Measurements from ENCODE around the gene ATP1B2.
A peak's percentile ranks its signal among the peaks of the same experiment; 100 is the strongest.
"Not testable (repeated sequence)": the region's sequence is repeated elsewhere in the genome, so short reads cannot be mapped to it uniquely, and the experiment has no call there.

ATP1B2 gene

DNA sequence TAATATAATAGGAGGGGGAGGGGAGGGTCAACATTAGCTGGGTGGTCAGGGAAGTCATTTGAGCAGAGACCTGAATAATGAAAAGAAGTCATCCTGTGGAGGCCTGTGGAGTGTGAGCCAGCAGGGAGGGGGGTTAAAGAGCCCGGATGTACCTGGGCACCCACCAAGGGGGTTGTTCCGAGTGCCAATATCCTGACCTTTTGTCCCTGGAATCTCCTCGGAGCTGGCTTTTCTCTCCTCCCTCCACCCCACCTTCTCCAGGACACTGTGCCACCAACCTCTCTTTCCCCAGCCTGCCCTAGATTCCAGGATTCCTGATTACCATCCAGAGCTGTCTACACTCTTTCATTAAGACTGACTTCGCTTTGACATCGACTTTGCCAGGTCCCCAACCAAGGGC lies 14.6 kb upstream of the ATP1B2 start:
- DNase-seq: no peak

DNA sequence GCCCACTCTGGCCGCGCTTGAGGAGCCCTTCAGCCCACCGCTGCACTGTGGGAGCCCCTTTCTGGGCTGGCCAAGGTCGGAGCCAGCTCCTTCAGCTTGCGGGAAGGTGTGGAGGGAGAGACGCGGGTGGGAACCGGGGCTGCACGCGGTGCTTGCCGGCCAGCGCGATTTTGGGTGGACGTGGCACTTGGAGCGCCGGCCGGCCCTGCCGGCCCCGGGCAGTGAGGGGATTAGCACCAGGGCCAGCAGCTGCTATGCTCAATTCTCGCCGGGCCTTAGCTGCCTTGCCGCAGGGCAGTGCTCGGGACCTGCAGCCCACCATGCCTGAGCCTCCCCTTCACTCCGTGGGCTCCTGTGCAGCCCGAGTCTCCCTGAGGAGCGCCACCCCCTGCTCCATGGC lies 9.9 kb upstream of the ATP1B2 start:
- no peak for DNase-seq

DNA sequence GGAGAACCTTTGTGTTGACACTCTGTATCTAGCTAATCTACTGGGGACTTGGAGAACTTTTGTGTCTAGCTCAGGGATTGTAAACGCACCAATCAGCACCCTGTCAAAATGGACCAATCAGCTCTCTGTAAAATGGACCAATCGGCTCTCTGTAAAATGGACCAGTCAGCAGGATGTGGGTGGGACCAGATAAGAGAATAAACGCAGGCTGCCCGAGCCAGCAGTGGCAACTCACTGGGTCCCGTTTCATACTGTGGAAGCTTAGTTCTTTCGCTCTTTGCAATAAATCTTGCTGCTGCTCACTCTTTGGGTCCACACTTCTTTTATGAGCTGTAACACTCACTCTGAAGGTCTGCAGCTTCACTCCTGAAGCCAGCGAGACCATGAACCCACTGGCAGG lies 9.1 kb upstream of the ATP1B2 start:
- DNase-seq: not testable (repeated sequence)

DNA sequence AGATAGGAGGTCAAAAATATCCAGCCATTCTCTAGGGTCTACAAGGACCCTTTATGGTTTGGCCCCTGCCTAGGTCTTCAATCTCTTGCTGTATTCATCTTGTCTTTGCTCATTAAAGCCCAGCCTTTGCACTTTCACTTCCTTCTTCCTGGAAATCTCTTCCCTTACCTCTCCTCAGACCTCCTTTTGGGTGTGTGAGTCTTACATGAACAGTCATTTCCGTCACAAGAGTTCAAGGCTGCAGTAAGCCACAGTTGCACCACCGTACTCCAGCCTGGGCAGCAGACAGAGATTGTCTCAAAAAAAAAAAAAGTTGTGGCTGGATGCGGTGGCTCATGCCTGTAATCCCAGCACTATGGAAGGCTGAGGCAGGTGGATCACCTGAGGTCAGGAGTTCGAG lies 6.0 kb upstream of the ATP1B2 start:
- DNase-seq: no peak

DNA sequence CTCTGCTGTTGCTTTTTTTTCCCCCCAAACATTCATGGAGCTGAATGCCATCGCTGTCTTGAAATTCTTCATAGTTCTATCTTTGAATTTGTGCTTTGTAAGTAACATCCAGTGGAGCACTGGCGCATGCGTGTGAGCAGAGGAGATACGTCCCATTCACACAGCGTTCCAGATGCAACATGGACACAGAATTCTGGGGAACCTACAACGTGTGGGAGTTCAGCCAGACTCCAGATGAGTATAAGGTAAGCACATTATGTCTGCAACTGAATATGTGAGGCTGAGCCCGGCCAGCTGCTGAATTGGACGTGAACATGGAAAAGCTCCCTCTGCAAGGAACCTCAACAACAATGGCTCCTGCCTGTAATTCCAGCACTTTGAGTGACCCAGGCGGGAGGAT lies 4.3 kb upstream of the ATP1B2 start:
- no peak for DNase-seq

DNA sequence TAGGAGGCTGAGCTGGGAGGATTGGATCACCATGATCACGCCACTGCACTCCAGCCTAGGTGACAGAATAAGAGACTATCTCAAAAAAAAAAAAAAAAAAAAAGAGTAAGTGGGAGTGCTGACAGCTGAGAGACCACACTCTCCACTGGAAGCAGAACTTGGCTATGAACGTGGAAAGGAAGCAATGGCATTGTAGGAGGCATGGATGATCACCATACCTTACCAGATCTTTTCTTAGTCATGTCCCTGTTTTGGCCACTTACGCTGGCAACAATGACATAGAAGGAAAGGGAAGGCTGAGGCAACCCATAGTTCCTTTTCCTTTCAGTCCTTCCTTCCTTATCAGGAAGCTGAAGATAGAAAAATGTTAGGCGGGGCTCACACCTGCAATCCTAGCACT lies 3.7 kb upstream of the ATP1B2 start:
- DNase-seq: no peak

DNA sequence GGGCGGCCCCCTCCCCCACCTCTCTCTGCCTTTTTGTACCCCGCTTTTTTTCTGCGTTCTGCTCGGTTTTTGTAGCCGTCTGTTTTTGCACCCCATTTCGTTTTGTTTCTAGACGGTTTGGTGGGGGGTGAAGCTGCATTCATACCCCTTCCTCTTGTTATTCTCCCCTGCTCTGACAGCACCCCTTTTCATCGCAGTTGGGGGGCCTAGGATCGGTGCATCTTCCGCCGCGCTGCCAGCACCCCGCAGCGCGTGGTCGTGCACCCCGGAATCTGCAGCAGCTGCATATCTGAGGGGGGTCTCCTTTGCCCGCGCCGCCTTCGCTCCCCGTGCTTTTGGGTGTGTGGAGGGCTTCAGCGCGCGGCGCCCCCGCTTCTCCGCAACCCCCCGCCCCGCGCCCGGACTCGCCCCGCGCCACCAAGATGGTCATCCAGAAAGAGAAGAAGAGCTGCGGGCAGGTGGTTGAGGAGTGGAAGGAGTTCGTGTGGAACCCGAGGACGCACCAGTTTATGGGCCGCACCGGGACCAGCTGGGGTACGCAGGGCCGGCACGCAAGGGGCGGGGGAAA lies 455 bp downstream of the ATP1B2 start:
- DNase-seq: no peak

DNA sequence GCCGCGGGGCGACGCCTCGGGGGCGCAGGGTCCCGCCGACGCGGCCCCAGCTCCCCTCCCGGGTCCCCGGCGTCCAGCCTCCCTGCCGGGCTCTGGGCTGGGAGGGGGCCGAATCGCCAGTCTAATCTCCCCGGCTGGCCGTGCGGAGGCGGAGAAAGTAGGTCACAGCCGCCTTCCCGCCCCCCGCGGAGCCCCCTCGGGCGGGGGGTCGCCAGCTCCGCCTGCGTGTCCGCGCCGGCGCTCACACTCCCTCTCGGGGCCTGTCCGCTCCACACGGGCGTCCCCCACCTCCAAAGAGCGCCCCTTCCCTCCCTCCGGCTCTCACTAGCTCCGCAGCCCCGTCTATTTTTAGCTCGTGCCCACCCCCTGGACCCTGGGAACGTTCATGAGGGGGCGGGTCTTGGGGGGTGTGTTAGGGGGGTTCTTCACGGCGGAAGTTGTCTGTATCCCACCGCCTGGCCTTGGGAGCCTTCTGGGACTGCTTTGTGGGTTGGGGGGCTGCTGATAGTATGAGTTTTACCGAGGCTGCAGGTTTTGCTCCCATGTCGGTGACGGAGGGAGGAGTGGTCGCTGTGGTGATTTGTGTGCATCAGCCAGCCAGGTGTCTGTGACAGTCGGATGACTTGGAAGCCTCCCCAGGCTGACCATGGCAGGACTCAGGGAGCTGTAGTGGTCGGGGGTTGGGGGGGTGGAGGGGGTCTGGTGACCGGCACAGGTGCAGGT lies 1.1 kb downstream of the ATP1B2 start:
- DNase-seq: no peak

DNA sequence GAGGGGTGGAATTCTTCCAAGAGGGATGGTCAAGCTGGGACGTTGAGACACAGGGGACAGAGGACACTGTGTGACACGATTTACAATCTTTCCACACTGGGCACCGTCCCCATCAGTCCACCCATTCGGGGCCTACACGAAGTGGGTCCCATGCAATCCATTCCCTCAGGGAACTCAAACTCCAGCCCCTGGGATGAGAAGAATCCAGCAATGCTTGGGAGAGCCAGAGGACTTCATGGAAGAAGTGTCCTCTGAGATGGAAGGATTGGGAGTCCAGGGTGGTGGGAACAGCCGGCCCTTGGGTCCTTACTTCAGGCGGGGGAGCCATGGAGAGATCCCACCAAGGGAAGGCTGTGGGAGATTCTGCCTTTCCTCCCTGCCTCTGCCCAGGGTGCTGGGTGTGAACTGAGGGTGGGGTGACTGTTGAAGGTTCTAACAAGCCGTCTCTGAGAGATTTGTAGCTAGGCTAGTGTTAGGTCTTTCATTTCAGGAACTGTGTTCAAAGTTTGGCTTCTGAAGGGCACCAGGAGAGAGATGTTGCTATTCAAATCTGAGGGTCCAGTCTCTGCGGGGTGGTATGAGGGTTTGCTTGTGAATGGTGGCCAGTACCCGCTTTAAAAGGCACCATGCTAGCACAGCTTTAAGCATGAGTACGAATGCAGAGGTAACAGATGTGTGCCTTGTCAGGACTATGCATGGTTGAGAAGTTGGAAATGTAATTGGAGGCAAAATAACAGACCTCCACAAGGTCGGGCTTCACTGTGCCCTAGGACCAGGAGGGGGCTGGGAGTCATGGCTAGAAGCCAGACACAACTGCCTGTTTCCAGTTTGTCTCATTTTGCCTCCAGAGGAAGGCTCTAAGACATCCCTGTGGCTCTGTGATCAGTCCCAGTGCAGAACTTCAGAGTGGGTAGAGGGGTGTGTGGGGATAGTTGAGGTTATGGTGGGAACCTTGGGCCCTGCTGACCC lies 1.9 kb downstream of the ATP1B2 start:
- no peak for DNase-seq

DNA sequence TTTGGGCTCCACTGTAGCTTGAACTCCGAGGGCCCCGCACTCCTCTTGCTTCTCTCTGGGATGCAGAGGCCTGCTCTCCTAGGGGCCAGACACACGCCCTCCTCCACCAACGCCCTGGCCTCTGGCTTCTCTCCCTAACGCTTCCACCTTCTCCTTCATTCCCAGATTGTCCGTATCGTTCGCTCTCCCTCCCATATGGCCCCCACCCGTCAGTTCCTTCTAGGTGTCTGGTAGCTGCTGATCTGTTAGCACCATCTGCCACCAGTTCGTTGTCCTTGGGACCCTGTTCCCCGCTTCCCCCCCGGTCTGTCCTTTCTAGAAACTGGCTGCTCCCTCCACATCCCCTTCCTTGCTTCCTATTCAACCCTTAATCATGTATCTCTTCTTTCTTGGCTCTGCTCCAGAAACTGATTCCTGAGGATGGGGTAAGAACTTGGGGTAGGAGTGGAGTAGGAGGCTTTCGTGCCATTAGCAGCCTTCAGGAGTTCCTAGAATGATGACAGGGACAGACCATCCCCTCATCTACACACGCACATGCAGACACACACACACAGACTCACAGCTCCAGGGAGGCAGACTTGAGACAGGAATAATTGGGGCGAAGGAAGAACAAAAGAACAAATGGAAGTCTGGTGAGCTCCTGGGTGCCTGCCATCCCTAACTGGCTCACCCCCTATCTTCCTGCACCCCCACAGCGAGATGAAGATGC lies 4.3 kb downstream of the ATP1B2 start:
- DNase-seq: no peak

DNA sequence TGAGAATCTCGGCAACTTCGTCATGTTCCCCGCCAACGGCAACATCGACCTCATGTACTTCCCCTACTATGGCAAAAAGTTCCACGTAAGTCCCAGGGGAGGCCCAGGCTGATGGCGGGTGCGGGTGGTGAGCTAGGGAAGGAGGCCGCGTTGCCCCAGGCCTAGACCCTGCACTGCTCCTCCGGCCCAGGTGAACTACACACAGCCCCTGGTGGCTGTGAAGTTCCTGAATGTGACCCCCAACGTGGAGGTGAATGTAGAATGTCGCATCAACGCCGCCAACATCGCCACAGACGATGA lies 4.8 kb downstream of the ATP1B2 start:
- no peak for DNase-seq

DNA sequence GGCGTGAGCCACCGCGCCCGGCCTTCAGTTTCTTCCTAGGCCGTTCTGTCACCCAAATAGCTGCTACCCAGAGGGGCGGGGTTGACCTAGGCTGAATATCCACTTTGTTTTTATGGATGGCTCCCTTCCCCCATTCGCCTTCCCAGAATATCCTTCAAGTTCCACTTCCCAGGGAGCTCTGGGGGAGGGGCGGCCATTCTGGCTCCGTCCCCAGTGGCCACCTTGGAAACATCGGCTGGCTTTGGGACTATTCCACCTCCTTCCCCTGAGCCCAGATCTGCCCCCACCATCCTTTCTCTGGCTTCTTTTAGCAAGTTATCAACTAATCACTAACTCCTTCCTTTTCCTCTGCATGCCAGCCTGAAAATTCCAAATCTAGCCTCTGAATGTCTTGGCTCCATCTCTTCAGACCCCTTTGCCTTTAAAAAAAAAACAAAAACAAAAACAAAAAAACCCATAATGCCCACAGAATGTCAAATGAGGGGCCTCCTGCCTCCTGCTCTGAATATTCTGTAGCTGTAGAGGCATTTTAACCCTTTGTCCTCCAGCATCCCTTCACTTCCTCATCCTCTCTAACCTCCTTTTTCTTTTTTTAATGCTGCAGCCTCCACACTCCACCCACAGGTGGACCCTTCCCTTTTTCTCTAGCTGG lies 6.4 kb downstream of the ATP1B2 start:
- no peak for DNase-seq

DNA sequence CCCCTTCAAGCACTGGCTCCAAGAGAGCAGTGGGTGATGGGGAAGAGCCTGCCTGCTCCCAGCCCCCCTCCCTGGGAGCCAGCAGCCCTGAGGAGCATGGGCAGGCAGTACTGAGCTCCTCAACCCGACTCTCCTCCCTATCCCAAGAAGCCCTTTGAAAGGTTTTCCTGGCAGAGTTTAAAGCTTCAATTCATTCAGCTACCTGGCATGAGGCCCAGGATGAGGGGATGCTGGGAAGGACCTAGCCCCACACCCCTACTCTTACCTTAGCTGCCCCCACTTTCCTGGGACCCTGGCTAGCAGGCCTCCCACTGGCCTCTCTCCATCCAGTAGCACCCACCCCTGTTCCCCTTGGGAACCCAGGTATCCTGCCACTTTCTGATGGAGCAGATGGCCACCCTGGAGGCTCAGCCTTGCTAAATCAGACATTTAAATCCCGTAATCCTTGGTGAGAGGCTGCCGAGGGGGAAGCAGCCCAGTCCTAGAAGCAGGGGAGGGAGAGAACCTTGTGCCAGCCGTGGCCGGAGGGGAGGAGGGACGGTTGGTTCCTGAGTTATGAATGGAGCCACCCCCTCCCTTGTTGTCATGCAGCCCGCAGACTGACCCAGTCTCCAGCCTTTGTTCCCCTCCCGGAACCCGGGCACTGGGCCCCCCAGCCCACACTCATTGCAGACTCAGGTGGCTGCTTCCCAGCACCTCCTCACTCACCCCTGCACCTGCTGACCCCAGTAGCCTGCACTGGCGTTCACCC lies 17.1 kb downstream of the ATP1B2 start:
- DNase-seq: no peak

DNA sequence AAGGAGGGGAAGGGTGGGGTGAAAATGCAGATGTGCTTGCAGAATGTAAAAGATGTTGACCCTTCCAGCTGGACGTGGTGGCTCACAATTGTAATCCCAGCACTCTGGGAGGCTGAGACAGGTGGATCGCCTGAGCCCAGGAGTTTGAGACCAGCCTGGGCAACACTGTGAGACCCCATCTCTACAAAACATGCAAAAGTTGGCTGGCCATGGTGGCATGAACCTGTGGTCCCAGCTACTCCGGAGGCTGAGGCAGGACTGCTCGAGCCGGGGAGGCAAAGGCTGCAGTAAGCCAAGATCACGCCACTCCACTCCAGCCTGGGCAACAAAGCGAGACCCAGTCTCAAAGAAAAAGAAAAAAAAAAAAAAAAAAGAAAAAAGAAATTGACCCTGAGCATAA lies 17.8 kb downstream of the ATP1B2 start:
- no peak for DNase-seq

DNA sequence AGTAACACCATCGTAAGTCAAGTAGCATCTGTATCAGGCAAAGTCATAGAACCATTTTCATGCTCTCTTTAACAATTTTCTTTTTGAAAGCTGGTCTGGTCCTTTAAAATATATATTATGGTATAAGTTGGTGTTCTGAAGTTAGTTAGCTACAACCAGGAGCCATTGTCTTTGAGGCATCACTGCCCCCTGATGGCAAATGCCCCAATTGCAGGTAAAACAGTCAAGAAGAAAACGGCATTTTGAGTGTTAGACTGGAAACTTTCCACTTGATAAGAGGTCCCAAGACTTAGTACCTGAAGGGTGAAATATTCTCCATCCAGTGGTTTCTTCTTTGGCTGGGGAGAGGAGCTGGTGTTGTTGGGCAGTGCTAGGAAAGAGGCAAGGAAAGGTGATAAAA lies 22.5 kb downstream of the ATP1B2 start:
- no peak for DNase-seq

DNA sequence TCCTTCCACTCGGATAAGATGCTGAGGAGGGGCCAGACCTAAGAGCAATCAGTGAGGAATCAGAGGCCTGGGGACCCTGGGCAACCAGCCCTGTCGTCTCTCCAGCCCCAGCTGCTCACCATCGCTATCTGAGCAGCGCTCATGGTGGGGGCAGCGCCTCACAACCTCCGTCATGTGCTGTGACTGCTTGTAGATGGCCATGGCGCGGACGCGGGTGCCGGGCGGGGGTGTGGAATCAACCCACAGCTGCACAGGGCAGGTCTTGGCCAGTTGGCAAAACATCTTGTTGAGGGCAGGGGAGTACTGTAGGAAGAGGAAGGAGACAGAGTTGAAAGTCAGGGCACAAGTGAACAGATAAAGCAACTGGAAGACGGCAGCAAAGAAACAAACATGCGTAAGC lies 24.2 kb downstream of the ATP1B2 start:
- no peak for DNase-seq

DNA sequence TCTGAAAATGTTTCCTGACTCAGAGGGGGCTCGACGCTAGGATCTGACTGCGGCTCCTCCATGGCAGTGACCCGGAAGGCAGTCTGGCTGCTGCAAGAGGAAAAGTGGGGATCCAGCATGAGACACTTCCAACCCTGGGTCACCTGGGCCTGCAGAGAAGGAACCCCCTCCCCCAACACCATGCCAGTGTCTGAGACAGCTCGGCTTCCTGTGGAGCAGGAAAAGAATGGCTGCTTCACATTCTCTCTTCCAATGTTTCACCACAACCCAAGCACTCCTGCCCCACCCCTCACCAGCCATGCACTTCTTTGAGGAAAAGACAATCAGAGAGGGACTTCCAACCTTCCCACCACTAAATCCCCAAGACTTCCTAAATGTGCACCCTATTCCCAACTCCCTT lies 25.8 kb downstream of the ATP1B2 start:
- DNase-seq: no peak

DNA sequence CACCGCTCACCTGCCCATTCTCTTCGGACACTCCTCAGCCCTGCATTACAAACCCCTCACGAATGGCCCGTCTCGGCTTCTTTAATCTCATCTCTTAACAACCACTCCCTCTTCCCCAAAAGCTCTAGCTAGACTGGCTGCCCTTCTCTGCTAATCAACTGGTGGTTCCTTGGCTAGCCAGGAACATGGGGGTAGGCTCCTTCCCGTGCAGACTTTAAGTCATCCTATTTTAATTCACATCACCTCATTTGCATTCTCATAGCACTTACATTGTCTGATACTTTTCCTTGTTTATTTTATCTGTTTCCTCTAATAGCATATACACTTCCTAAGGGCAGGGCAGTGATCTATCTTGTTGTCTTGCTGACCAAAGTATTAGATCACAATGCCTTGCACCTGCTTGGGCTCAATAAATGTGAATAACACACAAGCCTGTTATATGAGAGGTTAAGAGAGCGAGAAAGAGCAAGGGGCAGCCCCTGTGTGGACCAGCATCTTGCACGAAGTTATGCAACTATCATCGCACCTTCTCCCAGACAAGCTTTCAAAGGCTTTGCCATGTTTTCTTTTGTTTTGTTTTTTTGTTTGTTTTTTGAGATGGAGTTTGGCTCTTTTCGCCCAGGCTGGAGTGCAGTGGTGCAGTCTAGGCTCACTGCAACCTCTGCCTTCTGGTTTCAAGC lies 26.8 kb downstream of the ATP1B2 start:
- no peak for DNase-seq

DNA sequence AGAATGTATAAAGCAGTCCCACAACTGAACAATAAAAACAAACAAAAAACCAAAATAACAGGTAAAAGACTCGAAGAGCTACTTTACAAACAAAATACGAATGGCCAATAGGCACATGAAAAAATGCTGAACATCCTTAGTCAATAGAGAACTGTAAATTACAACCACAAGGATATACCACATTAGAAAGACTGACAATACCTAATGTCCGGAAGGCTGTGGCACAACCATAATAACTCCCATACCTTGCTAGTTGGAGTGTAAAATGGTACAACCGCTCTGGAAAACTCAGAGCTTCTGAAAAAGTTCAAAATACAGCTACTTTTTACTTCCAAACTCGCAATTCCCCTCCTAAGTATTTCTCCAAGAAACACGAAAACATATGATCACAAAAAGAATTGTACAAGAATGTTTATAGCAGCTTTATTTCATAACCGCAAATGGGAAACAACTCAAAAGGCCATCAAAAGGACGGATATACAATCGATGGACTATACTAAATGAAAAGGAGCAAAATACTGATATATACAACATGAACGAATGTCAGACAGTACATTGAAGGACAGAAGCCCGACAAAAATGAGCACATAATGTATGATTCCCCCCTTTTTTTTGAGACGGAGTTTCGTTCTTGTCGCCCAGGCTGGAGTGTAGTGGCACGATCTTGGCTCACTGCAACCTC lies 34.3 kb downstream of the ATP1B2 start:
- no peak for DNase-seq

DNA sequence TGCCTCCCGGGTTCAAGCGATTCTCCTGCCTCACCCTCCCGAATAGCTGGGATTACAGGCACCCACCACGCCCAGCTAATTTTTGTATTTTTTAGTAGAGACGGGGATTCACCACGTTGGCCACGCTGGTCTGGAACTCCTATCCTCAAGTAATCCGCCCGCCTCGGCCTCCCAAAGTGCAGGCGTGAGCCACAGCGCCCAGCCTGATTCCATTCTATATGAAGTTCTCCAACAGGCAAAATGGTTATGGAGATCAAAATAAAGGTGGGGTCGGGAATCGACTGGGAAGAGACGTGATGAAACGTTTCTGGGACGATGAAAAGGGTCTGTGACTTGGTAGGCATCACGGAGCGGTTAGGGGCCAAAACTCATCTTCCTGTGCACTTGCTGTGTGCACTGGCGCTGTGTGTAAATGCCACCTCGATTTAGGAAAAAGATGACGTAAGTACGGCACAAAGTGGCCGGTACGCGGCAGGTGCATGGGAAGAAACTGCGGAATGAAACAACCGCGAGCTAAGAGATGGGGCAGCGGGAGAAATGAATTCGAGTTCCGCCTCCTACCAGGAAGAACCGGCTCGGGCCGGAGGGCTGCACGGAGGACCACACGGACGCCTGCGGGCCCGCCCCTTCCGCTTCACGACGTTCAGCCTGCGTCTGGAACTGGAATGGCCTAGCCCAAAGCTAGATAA lies 35.0 kb downstream of the ATP1B2 start:
- peak; percentile 81 for DNase-seq

All from NCI-H2029 (cell line).